ENCODE measurements around the gene RIN3. TPM values are rescaled to one million over a fixed set of nuclear protein-coding genes. Genes with fewer than 3 reads are reported as not detected.

Gene RIN3
- total RNA-seq, 1 donor from 2014 or later, result 2.9 TPM

GRCh38 chr14:92675976-92676375 lies 162.4 kb downstream of the RIN3 start:
- no peaks in the 10 kb centered on the region for H3K27me3 ChIP-seq (ENCODE audit: control insufficient read depth, insufficient read depth, low read length)
- FAIRE-seq (no peak), DNase-seq (ENCODE audit: low read depth) (no peak)
- no peak overlapping the region for H3K4me3 ChIP-seq (ENCODE audit: low read depth, low read length)
- H3K36me3 ChIP-seq (ENCODE audit: control insufficient read depth, insufficient read depth, low read length), result peaks cover 2% of the 10 kb centered on the region
- TF ChIP-seq CTCF (IDR thresholded peaks at IDR 0.05; ENCODE audit: insufficient read depth, low read length, severe bottlenecking), result no peak

- Histone ChIP-seq H3K4me3 (ENCODE audit: low read depth, low read length) (no peak overlapping the region), H3K36me3 (ENCODE audit: control insufficient read depth, insufficient read depth, low read length) (peaks cover 2% of the 10 kb centered on the region), H3K27me3 (ENCODE audit: control insufficient read depth, insufficient read depth, low read length) (no peaks in the 10 kb centered on the region)
- no peak for TF ChIP-seq CTCF (IDR thresholded peaks at IDR 0.05; ENCODE audit: insufficient read depth, low read length, severe bottlenecking)
- DNase-seq (ENCODE audit: low read depth) (no peak), FAIRE-seq (no peak)
These were observed 163.0 kb downstream of the RIN3 start for GRCh38 chr14:92676403-92677086.

GRCh38 chr14:92677087-92677668 lies 163.6 kb downstream of the RIN3 start:
- Histone ChIP-seq H3K27me3 (ENCODE audit: control insufficient read depth, insufficient read depth, low read length) (no peaks in the 10 kb centered on the region), H3K4me3 (ENCODE audit: low read depth, low read length) (no peak overlapping the region), H3K36me3 (ENCODE audit: control insufficient read depth, insufficient read depth, low read length) (peaks cover 2% of the 10 kb centered on the region)
- DNase-seq (ENCODE audit: low read depth) (no peak), FAIRE-seq (no peak)
- TF ChIP-seq CTCF (IDR thresholded peaks at IDR 0.05; ENCODE audit: insufficient read depth, low read length, severe bottlenecking), result no peak

- peaks cover 2% of the 10 kb centered on the region for H3K36me3 ChIP-seq (ENCODE audit: control insufficient read depth, insufficient read depth, low read length)
- H3K4me3 ChIP-seq (ENCODE audit: low read depth, low read length), result no peak overlapping the region
- H3K27me3 ChIP-seq (ENCODE audit: control insufficient read depth, insufficient read depth, low read length), result no peaks in the 10 kb centered on the region
- no peak for FAIRE-seq
- no peak for DNase-seq (ENCODE audit: low read depth)
- no peak for TF ChIP-seq CTCF (IDR thresholded peaks at IDR 0.05; ENCODE audit: insufficient read depth, low read length, severe bottlenecking)
These were observed 164.4 kb downstream of the RIN3 start for GRCh38 chr14:92677955-92678354.

- TF ChIP-seq CTCF (IDR thresholded peaks at IDR 0.05; ENCODE audit: insufficient read depth, low read length, severe bottlenecking), result no peak
- no peaks in the 10 kb centered on the region for H3K27me3 ChIP-seq (ENCODE audit: control insufficient read depth, insufficient read depth, low read length)
- FAIRE-seq (no peak), DNase-seq (ENCODE audit: low read depth) (no peak)
- no peak overlapping the region for H3K4me3 ChIP-seq (ENCODE audit: low read depth, low read length)
- H3K36me3 ChIP-seq (ENCODE audit: control insufficient read depth, insufficient read depth, low read length), result peaks cover 2% of the 10 kb centered on the region
These were observed 165.2 kb downstream of the RIN3 start for GRCh38 chr14:92678766-92679165.
